HG02981 (cell line): ENCODE measurements around the gene ADSS1.

Source experiments
- ATAC-seq: cut with Tn5 transposase; IDR thresholded peaks from one replicate; pipeline ENCODE4 v1.9.1; 2021; ENCODE audit warnings: mild to moderate bottlenecking, moderate library complexity; ENCODE audit not compliant: unreplicated experiment

The ADSS1 gene

DNA sequence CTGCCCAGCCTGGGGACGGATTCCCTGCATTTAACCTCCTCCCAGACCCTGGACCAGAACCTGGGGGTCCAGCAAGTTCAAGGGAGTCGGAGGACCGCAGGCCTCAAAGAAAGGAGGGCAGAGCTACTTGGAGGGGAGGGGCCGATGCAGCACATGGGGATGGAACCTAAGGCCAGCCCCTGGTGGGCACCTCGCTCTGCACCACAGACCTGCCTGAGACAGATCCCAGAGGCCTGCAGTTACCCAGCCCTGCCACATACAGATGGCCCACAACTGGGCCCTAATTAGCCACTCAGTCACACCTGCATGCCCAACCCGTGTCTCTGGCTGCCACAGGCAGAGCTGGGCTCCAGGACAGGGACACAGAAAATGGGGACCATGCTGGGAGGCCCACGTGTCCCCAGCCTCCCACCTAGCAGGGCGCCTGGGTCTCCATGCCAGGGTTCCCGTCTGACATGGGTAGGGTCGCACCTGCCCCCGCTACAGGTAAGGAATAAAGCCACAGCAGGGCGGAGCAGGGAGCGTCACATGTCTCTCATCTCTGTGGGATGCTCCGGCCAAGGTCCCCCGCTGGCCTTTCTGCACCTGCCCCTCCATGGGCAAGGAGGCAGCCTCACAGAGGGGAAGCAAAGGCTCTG lies 54.8 kb downstream of the ADSS1 start:
- ATAC-seq = no peak

DNA sequence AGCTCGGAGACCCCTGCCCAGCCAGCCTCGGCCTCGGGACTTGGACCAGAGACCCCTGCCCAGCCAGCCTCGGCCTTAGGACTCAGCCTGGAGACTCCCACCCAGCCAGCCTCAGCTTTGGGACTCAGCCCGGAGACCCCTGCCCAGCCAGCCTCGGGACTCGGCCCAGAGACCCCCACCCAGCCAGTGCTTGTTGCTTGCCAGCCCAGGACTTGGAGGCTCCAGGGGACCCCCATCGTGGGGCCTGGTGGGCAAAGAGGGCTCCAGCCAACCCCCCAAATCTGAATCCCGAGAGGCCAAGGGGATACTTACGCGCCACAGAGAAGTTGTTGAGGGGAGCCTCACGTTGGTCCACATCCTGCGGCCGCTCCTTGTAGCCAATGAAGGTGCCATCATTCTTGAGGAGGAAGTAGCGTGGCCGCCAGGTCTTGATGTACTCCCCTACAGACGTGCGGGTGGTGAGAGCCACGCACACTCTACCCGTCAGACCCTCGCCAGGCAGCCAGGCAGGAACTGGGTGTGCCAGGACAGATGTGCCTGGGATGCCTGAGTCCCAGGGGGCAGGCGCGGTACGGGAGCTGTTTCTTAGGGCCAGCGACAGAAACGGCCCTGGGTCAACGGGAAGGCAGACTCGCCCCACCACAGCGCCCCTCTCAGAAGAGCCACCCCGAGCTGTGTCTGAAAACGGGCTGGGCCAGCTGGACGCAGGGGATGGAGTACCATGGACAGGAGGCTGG lies 55.9 kb downstream of the ADSS1 start:
- ATAC-seq = no peak

DNA sequence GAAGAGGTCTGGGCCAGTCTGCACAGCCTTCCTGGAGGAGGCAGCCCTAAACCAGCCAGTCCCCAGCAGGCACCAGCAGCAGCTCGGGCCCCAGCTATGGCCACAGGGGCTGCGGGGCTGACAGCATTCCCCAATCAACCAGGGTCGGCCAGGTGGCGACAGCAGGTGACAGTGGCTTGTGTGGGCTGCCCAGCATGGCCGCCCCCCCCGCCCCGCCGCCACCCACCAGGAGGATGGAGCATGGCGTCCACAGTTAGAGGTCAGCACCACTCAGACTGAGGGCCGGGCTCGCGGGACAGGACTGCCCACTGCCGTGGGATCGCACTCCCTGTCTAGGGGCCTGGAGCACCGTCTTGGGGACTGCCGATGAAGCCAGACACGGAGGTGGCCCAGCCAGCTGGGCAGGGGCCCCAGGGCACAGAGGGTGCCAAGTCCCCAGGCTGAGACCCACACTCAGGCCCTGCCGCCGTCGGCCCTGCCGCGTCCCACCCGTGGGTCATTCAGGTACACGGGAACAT lies 56.5 kb downstream of the ADSS1 start:
- no peak for ATAC-seq

DNA sequence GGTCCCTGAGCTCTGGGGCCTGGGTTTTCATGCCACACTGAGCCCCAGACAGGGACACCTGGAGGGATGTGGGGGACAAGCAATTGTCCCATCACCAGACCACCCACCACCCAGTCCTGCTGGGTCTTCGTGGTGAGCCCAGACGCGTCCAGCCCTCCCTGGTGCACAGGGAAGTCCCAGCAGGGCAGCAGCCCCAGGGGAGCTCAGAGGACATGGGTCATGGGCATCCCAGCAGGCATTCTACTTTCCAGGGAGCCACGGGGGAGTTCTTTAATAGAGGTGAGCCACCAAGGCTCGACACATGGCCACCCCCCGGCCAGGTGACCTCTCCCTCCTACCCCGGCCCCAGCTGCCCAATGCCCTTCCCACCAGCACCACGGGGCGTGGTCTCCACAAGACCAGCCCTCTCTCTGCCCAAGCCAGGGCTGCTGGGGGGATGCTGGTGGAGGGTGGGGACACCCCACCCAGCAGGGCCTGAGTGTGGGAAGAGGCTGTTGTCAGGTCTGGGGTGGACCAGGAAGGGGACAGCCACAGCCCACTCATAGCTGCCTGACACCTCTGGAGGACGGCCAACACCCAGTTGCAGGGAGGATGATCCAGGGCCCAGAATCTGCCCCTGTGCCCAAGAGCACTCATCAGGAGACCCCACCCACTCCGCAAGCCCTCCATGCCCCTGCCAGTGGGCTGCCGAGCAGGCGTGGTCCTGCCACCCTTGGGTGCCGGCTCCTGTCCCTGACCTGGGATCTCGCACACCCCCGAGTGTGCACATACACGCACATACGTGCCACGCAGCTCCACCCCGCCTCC lies 57.4 kb downstream of the ADSS1 start:
- ATAC-seq = no peak

DNA sequence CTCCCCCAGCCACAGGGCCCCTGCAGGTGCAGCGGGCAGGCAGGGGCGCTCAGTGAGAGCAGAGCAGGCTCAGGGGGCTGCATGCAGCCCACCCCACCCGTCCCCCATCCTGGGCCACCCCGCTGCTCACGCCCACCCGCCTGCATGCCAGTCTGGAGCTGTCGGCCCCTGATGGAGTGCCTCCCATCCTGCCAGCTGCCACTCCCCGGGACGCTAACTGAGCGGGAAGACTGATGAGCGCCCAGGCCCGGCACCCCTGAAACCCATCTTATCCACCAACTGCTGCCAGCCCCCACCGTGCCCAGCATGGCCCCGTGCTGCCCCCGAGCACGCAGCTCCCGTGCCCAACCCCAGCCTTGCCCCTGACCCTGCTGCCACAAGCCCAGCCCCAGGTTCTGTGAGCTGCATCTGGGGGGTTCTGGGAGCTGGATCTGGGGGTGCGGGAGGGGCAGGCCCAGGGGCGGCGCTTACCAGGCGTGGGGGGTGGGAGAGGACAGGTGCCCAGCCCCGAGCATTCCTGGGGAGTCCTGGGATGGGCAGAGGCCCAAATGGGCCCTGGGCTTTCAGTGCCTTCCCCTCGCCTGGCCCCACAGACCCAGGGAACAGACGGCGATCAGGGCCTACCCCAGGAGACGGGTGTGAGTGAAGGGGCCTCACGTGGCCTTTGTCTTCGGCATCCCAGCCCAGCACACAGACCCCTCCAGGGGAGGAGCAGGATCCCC lies 58.2 kb downstream of the ADSS1 start:
- no peak for ATAC-seq

DNA sequence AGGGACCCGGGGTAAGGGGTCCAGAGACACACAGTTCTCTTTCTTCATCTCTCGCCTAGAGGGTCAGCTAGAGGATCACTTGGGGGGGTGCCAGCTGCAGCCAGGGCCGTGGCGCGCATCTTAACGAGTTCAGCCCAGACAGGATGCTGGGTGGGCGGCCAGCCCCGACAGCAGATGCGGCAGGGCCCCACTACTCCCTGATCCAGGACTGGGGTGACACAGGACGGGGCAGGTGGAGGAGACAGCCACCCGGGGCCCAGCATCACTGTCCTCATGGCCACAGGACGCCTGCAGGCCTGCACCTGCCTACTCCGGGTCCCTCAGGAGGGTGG lies 58.7 kb downstream of the ADSS1 start:
- no peak for ATAC-seq

DNA sequence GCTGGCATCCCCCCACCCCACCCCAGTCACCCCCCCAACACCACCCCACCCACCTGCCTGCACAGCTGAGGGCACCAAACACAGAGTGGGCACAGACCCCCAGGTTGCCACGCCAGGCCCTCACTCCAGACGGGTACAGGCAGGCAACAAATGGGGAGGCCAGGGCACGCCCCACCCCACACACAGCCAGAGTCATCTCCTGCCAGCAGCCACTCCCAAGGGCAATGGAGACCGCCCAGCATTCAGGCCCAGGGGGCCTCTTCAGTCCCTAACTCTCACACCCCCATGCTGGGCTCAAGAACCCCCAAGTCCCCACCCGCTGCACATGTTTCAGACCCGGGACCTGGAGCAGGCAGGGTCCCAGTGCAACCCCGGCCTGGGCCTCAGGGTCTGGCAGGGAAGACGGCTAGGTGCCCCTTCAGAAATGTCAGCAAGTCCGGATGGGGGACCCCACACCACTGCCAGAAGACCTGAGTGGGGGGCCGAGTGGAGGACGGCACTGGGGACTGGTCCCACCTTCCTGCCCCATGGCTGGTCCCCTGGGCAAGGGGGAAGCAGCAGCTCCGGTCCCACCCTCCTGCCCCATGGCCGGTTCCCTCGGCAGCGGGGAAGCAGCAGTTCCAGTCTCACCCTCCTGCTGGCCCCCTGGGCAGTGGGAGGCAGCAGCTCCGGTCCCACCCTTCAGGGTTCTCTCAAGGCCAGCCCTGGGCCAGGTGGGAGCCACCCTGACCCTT lies 59.6 kb downstream of the ADSS1 start:
- ATAC-seq = no peak

DNA sequence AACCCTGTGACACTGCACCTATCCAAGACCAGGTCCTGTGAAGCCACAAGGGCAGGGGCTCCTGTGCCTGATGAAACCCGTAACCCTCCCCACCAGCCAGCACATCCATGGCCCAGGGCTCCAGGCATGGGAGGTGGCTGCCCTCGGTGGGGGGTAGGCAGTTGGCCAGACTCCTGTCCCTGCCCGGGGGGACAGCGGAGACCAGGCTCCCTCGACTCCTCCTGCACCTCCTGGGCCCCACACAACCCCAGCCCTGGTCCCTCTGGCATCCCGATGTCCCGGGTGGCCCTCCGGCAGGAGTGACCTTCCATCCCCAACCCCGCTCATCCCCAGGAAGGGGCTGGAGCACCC lies 60.2 kb downstream of the ADSS1 start:
- ATAC-seq = no peak

DNA sequence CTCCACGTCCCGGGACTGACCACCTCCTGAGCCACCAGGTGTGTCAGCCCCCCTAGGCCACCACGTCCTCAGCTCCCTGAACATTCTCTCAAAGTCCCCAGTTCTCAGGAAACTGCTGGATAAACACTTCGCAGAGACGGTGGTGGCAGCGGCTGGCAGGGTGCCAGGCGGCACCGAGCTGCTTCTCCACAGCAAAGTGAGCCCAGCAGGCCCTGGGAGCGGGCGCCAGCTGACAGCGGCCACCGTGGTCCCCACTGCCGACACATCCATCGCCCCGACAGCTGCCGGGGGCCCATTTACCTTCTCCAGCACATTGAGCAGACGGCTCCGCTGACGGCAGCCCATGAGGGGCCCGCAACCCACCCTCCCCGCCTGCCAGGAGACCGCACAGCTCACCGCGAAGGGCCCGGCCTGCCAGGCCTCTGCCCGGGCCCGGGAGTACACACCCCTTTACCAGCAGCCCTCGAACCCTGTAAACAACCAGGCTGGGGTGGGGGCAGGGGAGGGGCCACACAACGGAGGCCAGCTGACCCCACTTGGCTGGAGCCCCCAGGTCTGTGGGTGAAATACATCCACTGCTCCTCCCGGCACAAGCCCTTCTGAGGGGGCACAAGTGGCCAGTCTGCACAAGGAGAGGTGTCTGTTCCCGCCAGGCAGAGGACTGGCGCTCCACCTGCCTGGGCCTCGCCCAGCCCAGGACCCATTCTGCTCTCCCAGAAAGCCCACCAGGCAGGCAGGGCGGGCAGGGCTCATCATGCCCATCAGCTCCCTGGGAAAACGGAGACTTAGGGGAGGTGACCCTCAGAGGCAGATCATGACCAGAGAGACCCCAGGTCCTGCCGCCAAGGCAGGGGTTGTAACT lies 61.0 kb downstream of the ADSS1 start:
- no peak for ATAC-seq

DNA sequence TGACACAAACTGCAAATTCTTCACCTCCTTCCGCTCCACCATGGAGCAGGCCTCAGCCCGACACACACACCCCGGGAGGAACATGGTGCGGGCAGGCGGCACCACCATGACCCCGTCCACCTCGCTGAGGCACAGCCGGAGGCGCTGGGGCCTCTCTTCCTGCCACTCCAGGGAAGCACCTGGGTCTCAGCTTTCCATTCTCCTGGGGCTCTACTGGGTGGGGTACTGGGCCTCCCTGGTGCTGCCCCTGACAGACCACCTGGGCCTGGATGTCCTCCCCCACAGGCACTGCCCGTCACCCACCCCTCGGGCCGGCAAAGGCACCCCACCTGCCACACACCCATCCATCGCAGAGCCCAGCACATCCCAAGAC lies 61.7 kb downstream of the ADSS1 start:
- no peak for ATAC-seq

DNA sequence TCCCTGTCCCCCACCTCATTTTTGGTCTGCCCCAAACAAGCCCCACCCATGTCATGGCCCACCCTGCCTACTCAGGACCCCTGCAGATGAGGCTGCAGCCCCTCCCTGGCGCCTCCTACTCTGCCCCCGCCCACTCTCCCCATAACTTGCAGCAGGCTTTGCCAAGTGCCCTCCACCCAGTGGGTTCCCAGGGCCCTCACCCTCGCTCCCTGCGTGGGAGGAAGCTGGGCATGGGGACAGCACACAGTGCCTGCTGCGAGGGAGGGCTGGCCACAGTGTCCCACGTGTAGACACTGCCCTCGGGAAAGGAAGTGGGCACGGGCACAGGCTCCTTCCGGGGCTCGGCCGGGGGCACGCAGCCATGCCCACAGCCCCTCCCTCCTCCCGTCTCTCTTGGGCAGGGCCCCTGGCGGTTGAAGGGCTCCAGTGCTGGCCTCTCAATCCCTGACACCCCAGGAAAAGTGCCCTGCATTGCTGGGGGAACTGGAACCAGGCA lies 62.1 kb downstream of the ADSS1 start:
- no peak for ATAC-seq

DNA sequence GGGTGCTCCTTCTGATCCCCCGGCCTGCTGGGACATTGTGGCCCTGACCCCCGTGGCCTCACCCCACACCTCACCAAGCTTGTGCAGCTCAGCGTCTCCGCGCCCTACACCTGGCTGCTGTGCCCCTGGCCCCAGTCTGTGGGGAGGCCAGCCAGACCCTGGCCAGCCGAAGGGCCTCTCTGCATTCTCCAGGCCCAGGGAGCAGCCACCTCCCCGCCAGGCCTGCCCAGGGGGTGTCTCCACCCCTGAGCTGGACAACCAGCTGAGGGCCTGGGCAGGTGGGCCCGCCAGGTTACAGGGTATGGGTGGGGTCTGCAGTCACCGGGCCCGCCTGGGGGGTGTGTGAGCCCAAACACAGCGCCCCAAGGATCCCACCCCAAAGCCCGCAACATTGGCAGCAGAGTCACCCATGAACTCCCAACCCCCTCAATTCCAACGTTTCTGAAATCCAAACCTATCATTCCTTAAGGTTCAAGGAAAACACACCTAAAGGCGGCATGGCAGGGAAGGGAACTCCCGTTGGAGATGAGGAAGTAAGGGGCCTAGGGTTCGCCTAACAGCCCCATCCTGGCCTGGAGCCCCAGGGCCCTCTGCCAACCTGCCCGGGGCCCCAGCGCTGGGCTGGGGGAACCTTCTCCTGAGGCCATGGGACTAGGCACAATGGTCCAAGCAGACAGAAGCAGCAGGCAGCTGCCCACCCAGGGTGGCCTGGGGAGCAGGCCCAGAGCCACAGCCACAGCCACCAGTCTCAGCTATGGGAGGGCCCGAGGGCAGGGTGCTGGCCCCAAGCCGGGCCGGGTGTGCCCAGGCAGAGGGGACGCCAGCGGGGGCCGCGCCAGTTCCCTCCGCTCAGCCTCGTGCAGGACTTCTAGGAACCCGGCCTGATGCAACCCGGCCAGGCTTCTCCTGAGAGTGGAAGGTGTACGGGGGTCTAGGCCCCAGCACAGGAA lies 63.0 kb downstream of the ADSS1 start:
- no peak for ATAC-seq

DNA sequence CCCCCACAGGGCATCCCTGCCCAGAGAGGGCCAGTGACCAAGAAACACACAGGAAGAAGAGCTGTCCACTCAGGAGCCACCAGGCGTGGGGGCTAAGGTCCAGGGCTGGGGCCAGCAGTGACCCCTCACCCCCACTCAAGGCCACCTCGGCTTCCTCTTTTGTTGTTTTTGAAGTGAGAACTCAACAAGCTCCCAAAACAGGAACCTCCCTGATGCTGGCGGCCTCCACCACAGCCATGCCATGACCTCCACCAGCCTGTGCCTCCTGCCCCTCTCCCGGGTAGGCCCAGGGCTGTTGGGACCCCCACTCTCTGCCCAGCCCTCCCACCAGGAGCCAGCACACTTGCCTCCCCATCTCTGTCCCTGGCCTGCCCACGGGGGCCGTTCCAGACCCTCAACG lies 63.7 kb downstream of the ADSS1 start:
- ATAC-seq = no peak

DNA sequence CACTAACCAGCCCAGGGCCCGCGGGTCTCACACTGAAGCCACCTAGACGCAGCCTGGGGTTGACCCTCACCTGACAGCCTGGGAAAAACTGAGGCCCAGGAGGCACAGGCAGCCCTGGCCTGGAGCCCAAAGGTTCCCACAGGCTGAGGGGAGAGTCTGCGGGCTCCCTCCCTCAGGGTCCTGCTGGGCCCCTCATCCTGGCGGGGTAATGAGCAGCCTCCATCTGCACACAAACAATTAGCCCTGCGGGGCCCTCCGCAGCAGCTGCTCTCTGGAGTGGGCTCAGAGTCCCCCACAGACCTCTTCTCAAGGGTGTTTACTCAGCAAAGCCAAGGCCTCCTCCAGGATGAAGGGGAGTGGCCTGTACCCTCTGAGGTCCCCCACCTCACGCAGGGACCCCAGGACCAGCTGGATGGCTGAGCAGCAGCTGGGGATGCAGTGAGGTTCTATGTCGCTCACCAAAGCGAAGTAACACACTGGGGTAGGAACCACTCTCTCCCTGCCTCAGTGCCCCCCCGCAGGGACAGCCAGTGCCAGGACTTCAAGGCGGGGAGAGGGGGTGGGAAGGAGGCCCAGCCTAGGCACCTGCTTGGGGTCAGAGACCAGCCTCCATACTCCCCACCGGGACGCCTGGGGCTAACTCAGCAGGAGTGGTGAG lies 64.3 kb downstream of the ADSS1 start:
- no peak for ATAC-seq

DNA sequence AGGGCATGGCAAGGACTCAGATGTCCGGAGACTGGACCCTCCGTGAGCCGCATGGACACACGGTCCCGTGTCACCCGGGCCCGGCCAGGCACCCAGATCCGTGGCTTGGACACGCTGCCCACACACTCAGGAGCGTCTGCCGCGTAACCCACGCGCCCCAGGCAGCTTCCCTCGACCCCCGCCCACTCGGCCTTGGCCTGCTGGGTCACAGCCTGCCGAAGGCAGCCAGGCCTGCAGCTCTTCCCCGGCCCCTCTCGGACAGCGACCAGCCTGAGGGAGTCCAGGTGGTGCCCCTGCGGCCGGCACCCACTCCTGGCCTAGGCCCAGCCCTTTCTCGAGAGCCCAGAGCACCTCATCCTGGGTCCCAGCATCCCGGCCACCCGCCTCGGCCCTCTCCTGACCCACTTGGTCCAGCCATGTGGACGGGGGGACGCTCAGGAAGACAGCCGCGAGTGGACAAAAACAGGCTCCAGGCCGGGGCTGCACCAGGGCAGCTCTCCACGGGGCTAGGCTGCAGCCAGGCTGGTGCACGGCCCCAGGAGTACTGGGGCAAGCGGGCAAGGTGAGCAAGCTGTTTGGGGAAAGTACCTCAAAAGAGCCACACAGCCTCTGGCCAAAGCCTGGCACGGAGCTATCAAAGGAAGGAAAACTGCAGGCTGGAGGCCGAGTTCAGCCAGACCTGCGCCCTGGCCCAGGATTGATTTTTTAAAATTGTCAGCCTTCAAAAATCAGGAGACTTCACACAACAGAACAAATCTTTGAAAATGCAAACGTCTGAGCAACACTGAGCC lies 65.0 kb downstream of the ADSS1 start:
- ATAC-seq = no peak

DNA sequence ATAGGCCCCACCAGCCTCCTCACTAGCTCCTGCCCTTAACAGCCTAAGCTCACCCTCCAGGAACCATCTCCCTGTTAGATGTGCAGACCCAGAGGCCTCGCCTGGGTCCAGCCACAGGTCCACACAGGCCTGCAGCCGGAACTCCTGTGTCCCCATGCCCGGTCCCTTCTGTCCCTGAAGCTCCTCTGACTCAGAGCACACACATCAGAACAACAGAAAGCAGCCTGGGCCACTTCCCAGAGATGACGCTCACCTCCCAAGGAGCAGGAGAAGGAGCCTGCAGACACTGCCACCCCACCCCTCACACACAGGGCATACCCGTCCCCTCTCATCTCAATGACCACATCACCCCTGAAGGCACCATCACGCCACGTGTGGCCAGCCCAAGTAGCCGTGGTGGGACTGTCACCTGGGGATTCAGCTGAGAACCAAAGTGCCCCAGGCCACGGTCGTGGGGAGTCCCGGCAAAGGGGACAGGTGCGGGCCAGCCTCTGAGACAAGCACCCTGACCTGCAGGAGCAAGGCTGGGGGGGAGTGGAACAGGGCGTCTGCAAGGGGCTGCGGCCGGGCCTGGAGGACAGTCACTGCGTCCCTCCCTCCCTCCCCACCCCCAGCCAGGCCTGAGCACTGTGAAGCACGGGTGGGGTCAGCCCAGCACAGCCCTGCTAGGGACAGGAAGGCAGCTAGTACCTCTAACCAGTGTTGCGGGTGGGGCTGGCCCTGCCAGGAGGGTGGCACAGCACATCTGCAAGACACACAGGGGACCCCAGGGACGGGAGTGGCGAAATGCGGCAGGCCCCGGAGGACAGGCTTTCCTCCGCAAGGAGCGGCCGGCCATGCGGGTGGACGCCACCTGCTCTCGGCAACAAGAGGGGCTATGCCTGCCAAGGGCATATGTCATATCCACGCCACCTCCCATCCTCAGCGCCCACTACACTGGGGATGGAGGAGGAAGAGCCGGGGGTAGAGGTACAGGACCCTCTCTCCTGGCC lies 66.0 kb downstream of the ADSS1 start:
- no peak for ATAC-seq
